Right cardiac atrium (tissue), 5 donors: ENCODE results near the gene NR4A3. TPM values are rescaled to one million over a fixed set of nuclear protein-coding genes. Genes with fewer than 3 reads are reported as not detected.

Experiments used
- ATAC-seq, 2 donors: fragments of 200-7000 bp; cut with Tn5 transposase; one replicate each; pipeline versions ENCODE4 v1.8.0 to v1.9.1; 2020; ENCODE audit warnings: moderate library complexity in 2 of 2, mild to moderate bottlenecking in 1 of 2
- DNase-seq, 3 donors: peaks; one replicate each; pipeline ENCODE4 v3.0.0-alpha.2; 2020
- H3K27ac ChIP-seq: one replicate; pipeline ENCODE4 v1.5.1; 2013; ENCODE audit warnings: mild to moderate bottlenecking, low read length, control low read depth, moderate library complexity
- H3K27me3 ChIP-seq: one replicate; pipeline ENCODE4 v1.6.1; 2013; ENCODE audit not compliant: control insufficient read depth, insufficient read depth
- H3K4me1 ChIP-seq: one replicate; pipeline ENCODE4 v1.6.1; 2013; ENCODE audit warnings: low read length; ENCODE audit not compliant: control insufficient read depth, insufficient read depth
- H3K4me3 ChIP-seq: one replicate; pipeline ENCODE4 v1.5.1; 2013; ENCODE audit warnings: low read length, control low read depth
- H3K9me3 ChIP-seq: one replicate; pipeline ENCODE4 v1.6.1; 2013; ENCODE audit warnings: low read length; ENCODE audit not compliant: control insufficient read depth
- WGBS: extraction: QIAGEN DNeasy Blood & Tissue Kit; methylation state at CpG from one replicate; pipeline ENCODE4 v1.1.7; 2013; 5-methylcytosine and 5-hydroxymethylcytosine counted together
- intact Hi-C, 4 donors: fragments of 100-400 bp; cut with DNase I; formaldehyde crosslinking; loops; one replicate each; pipeline versions ENCODE4 v1.11.0 to v1.14.0; 2022 to 2023
- polyA plus RNA-seq: library from polyadenylated mRNA; stranded (reverse); fragments of 200-250 nt; gene quantifications from one replicate; pipeline ENCODE4 v1.2.3, GENCODE V29; 2013
- total RNA-seq, 4 donors: library from RNA; stranded (reverse); fragmentation: NEBNext Ultra II Directional; extraction: Animal tissue kit (Norgen Biotek cat#: 25700); gene quantifications; one replicate each; pipeline ENCODE4 v1.2.1, GENCODE V29; 2021
- donor health status: healthy with polysubstance abuse.
- donor health status: DM: no; HTN: yes; CAD: no.
- donor health status: DM: no; HTN: no; CAD: no.
- donor health status: DM: no; HTN: yes; CAD: no; lungs with severe emphysema.
- donor health status: DM: yes; HTN: yes; CAD: no.

Gene NR4A3
- total and polyA plus RNA-seq, 5 donors, result 4.1 to 98.5 (median 7.7) TPM

DNA sequence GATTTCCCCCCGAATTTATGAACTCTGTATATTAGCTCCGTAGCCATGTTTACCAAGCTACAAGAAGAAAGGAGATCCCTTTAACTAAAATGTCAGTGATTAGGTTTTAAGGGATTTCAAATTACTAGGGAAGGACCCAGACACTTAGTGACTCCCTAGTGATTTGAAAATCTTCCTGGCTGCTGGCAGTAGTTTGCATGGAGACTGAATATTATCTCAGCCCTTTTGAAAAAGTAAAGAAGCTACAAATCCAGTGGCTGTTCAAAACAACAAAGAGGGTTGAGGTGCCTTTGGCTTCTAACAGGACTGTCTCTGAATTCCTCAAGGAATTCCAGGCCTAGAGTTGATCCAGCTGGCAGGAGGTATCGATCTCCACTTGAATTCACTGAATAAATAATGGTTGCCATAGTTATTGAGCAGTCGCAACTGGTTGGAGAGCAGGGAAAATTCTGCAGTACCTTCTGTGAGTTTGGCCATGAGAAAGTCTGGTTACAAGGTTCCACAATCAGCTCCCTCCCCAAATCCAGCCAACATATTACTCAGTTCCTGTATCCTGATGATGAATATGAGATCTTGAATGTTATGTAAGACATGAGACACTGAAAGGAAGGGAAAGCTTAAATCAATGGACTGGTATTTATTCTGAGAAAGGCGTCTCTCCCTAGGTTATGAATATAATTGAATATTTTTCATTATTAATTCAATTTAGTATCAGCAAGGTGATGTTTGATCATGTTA is 37.7 kb downstream of the NR4A3 start:
- no peak overlapping the region for H3K4me3 ChIP-seq
- no peaks in the 10 kb centered on the region for H3K9me3 ChIP-seq
- intact Hi-C loops, result no loop called here
- no peak for ATAC-seq
- 74% methylated on average over 5 of the region's 5 CpGs for WGBS
- DNase-seq, result no peak
- no peak overlapping the region for H3K27ac ChIP-seq
- no peaks in the 10 kb centered on the region for H3K4me1 ChIP-seq
- no peaks in the 10 kb centered on the region for H3K27me3 ChIP-seq

DNA sequence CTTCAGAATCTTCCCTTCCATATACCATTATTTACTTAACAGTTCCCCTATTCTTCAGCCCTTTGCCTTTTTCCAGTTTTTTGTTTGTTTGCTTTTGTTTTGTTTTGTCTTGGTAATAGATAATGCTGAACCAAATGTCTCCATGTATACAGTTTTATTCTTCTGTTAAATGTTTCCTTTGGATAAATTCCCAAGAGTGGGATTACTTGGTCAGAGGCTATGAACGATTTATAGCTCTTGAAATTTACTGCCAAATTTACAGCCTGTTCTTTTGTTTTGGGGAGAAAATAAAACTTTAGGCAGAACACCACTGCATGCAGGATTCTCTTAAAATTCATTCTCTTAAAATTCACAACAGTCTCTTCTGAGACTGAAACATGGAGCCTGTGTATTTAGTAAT is 38.6 kb downstream of the NR4A3 start:
- H3K4me1 ChIP-seq, result no peaks in the 10 kb centered on the region
- no peaks in the 10 kb centered on the region for H3K27me3 ChIP-seq
- intact Hi-C loops, result no loop called here
- H3K4me3 ChIP-seq, result no peak overlapping the region
- no peak for ATAC-seq
- no peak for DNase-seq
- 40% methylated on average over 1 of the region's 1 CpG for WGBS
- no peak overlapping the region for H3K27ac ChIP-seq
- H3K9me3 ChIP-seq, result no peaks in the 10 kb centered on the region

DNA sequence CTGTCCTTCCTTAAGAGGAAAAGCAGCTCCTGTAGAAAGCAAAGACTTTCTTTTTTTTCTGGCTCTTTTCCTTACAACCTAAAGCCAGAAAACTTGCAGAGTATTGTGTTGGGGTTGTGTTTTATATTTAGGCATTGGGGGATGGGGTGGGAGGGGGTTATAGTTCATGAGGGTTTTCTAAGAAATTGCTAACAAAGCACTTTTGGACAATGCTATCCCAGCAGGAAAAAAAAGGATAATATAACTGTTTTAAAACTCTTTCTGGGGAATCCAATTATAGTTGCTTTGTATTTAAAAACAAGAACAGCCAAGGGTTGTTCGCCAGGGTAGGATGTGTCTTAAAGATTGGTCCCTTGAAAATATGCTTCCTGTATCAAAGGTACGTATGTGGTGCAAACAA is 42.3 kb downstream of the NR4A3 start:
- WGBS, result 85% methylated on average over 2 of the region's 2 CpGs
- ATAC-seq (no peak), DNase-seq (no peak)
- peaks cover 1% of the 10 kb centered on the region for H3K4me1 ChIP-seq
- H3K9me3 ChIP-seq, result no peaks in the 10 kb centered on the region
- H3K27ac ChIP-seq, result no peak overlapping the region
- no peak overlapping the region for H3K4me3 ChIP-seq
- no peaks in the 10 kb centered on the region for H3K27me3 ChIP-seq
- intact Hi-C loops, result no loop called here

DNA sequence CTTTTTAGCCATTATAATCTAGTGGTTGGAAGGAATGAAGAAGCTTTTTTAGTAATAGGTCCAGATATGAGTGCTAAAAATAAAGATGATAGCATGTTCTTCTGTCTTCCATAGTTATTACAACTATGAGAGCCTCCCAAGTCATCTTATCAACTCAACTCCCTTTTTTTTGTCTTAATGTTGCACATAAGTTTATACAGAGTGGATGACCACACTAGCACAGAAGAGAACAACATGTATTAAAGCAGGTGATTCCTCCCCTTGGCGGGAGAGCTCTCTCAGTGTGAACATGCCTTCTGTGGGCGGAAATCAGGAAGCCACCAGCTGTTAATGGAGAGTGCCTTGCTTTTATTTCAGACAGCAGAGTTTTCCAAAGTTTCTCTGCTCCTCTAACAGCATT is 44.7 kb downstream of the NR4A3 start:
- no peaks in the 10 kb centered on the region for H3K9me3 ChIP-seq
- no peak overlapping the region for H3K27ac ChIP-seq
- H3K4me3 ChIP-seq, result no peak overlapping the region
- WGBS, result 48% methylated on average over 2 of the region's 2 CpGs
- ATAC-seq (no peak), DNase-seq (no peak)
- intact Hi-C loops, result no loop called here
- peaks cover 1% of the 10 kb centered on the region for H3K4me1 ChIP-seq
- H3K27me3 ChIP-seq, result no peaks in the 10 kb centered on the region

DNA sequence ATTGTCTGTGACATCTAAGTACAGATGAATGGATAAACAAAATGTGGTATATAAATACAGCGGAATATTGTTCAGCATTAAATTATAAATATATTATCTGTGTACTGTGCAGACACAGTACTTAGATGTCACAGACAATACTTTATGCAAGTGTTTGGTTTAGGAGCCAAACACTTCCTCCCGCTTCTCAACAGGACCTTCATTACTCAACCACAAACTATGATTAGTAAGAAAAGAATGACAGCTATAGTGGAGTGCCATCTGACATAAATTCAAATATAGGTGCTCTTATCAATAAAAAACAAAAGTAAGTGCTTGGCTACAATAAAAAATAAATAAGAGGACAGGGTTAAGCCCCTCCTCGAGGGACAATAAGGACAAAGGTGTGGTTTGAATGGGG is 45.9 kb downstream of the NR4A3 start:
- Histone ChIP-seq H3K4me3 (no peak overlapping the region), H3K4me1 (peaks cover 1% of the 10 kb centered on the region), H3K27me3 (no peaks in the 10 kb centered on the region), H3K27ac (no peak overlapping the region), H3K9me3 (no peaks in the 10 kb centered on the region)
- ATAC-seq, result no peak
- 68% methylated on average over 3 of the region's 3 CpGs for WGBS
- intact Hi-C loops, result no loop called here
- DNase-seq, result no peak

DNA sequence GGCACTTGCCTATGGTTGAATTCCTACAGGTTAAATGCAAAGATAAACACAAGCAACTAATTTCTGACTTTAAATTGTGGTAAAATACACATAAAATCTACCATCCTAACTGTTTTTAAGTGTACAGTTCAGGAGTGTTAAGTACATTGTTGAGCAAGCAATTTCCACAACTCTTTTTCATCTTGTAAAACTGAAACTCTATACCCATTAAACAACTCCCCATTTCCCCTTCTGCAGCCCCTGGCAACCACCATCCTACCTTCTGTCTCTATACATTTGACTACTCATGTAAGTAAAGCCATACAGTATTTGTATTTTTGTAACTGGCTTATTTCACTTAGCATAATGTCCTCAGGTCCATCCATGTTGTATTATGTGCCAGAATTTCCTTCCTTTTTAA is 46.3 kb downstream of the NR4A3 start:
- intact Hi-C loops, result no loop called here
- Histone ChIP-seq H3K27ac (no peak overlapping the region), H3K4me3 (no peak overlapping the region), H3K4me1 (peaks cover 1% of the 10 kb centered on the region), H3K27me3 (no peaks in the 10 kb centered on the region), H3K9me3 (no peaks in the 10 kb centered on the region)
- DNase-seq (no peak), ATAC-seq (no peak)

DNA sequence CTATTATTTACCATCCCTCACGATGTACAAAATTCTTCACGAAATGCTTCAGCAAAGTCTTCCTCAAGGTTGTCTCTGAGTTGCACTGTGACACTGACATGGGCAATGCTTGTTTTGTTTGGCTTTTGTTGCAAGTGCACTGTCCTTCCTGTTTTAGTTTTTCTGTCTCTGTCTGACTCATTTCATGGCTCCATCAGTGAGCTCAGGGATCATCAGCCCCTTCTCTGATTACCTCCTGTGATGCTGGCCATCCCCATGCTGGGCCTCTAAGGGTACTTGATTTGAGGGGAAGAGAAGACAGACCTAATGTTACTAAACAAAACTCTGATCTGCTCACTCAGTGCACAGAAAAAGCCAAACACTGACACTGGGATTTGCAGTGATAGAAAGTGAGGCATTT is 47.2 kb downstream of the NR4A3 start:
- H3K27ac ChIP-seq, result no peak overlapping the region
- intact Hi-C loops, result no loop called here
- 91% methylated on average over 2 of the region's 2 CpGs for WGBS
- H3K4me1 ChIP-seq, result peaks cover 1% of the 10 kb centered on the region
- ATAC-seq (no peak), DNase-seq (no peak)
- H3K9me3 ChIP-seq, result no peaks in the 10 kb centered on the region
- no peak overlapping the region for H3K4me3 ChIP-seq
- H3K27me3 ChIP-seq, result no peaks in the 10 kb centered on the region

DNA sequence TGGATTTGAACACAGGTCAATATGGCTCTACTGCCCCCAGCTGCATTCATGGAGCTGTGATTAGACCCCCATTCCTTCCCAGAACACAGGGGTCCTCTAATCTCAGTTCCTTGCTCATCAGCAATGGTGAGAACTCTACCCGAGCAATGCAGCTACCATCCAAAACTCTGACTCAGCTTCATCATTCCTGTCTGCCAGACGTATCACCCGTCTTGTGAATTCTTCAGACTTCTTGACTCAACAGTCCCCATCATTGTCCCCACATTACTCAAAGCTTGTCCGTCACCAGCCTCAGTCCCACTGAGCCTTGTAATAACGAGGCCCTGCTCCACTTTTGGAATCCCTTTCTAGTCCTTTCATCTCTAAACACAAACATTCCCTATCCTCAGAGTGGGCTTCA is 48.4 kb downstream of the NR4A3 start:
- Histone ChIP-seq H3K27me3 (no peaks in the 10 kb centered on the region), H3K9me3 (no peaks in the 10 kb centered on the region), H3K27ac (no peak overlapping the region), H3K4me3 (no peak overlapping the region), H3K4me1 (peaks cover 1% of the 10 kb centered on the region)
- no peak for ATAC-seq
- intact Hi-C loops, result no loop called here
- no peak for DNase-seq
- WGBS, result 70% methylated on average over 5 of the region's 5 CpGs

DNA sequence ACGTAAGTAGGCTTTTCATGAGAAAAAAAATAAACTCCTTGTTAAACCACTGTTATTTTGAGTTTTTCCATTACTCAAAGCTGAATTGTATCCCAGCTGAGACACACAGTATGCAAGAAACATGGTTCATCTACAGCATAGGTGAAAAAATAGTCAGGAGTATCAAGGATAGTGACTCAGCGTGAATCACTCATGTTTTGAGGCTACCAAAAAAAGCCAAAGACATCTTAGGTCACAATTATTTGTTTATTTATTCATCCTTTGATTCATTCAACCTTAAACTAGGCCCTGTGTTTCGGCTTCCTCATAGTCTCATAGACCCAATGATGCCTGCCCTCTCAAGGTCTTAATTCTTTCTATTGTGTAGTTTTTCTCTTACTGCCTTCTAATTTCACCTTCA is 51.8 kb downstream of the NR4A3 start:
- DNase-seq, result no peak
- intact Hi-C loops, result no loop called here
- H3K27me3 ChIP-seq, result no peaks in the 10 kb centered on the region
- H3K4me1 ChIP-seq, result no peaks in the 10 kb centered on the region
- WGBS, result 89% methylated on average over 3 of the region's 3 CpGs
- no peaks in the 10 kb centered on the region for H3K9me3 ChIP-seq
- H3K27ac ChIP-seq, result no peak overlapping the region
- ATAC-seq, result no peak
- H3K4me3 ChIP-seq, result no peak overlapping the region

DNA sequence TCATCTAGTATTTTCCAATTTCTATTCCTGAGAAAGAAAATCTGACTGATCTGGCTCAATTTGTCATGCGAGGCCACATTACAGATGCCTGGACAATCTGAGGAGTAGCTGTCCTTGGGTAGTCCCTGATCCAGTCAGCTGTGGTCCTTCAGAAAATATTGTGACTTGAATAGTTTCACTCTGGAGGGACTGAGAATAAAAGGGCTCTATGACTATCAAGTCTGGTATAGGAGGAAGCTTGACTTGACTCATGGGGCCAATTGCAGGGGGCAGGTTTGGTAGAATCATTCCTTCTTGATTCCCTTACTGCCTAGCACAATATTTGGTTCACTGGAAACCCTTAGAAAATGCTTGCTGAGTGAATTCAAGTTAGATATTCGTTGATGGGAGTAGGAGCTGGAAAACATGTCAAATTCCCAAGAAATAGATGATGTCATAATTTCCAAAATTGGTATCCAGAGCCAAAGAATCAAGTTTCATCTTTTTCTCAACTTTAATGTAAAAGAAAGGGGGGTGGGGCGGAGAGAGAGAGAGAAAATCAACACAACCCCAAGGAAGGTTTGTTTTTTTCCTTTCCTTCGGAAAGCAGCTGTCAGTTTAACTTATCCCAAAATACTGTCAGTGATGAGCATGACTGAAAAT is 52.4 kb downstream of the NR4A3 start:
- no peaks in the 10 kb centered on the region for H3K9me3 ChIP-seq
- DNase-seq (no peak), ATAC-seq (no peak)
- 76% methylated on average over 4 of the region's 4 CpGs for WGBS
- intact Hi-C loops, result no loop called here
- H3K4me3 ChIP-seq, result no peak overlapping the region
- H3K27me3 ChIP-seq, result no peaks in the 10 kb centered on the region
- H3K27ac ChIP-seq, result no peak overlapping the region
- no peaks in the 10 kb centered on the region for H3K4me1 ChIP-seq

DNA sequence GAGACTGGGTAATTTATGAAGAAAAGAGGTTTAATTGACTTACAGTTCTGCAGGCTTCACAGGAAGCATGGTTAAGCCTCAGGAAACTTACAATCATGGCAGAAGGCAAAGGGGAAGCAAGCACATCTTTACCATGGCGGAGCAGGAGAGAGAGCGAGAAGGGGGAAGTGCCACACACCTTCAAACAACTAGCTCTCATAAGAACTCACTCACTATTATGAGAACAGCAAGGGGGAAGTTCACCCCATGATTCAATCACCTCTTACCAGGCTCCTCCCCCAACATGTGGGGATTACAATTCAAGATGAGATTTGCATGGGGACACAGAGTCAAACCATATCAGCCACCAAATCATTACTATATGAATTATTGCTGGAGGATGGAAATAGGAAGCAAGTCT is 54.5 kb downstream of the NR4A3 start:
- H3K27me3 ChIP-seq, result no peaks in the 10 kb centered on the region
- DNase-seq, result no peak
- intact Hi-C loops, result no loop called here
- WGBS, result 90% methylated on average over 2 of the region's 2 CpGs
- H3K9me3 ChIP-seq, result no peaks in the 10 kb centered on the region
- H3K4me3 ChIP-seq, result no peak overlapping the region
- no peaks in the 10 kb centered on the region for H3K4me1 ChIP-seq
- no peak overlapping the region for H3K27ac ChIP-seq
- no peak for ATAC-seq

DNA sequence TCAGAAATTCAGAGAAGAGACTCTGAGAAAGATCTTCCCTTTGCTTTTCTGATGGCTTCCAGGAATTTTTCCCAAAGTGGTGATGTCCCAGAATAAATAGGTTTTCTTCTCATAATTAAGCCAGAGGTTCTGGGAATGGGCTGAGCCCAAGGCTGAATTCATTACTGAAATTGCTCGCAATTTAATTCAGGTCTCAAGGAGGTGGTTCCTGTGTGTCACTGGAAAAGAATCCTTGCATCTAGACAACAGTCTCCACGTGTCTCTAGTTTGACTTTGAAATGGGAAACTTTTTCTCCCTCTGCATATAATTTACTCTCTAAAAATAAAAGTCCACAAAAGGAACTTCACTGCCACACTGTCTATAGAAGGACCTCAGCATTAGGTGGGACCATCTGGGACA is 57.0 kb downstream of the NR4A3 start:
- Histone ChIP-seq H3K27me3 (no peaks in the 10 kb centered on the region), H3K27ac (no peak overlapping the region), H3K4me1 (no peaks in the 10 kb centered on the region), H3K4me3 (no peak overlapping the region), H3K9me3 (no peaks in the 10 kb centered on the region)
- 69% methylated on average over 2 of the region's 2 CpGs for whole genome bisulfite sequencing
- DNase-seq (no peak), ATAC-seq (no peak)
- intact Hi-C loops, result no loop called here
